HG03095 (cell line): ENCODE measurements around the gene ANKFN1.
"Not testable (repeated sequence)": the region's sequence is repeated elsewhere in the genome, so short reads cannot be mapped to it uniquely, and the experiment has no call there.

ENCODE experiments used
- ATAC-seq: cut with Tn5 transposase; IDR thresholded peaks from one replicate; pipeline ENCODE4 v1.9.1; 2021; ENCODE audit warnings: moderate library complexity; ENCODE audit not compliant: unreplicated experiment

The ANKFN1 gene

GRCh38 chr17:56325313-56326000, 172.2 kb downstream of the ANKFN1 start:
- ATAC-seq: no peak

DNA sequence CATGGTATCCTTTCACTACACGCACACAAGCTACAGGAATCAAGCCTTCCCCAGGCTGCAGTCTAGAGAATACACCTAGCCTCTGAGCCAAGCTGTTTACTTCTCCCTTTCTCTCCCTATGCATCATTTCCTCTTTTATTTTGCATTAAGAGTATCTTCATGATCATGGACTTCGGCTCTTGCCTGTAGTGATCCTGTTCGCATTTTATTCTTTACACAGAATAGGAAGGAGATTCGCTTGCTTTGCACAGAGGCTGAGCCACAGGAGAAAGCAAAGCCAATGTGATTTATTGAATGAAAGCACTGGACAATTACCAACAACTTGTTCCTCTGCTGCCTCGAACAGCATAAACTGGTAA, 172.7 kb downstream of the ANKFN1 start:
- no peak for ATAC-seq

DNA sequence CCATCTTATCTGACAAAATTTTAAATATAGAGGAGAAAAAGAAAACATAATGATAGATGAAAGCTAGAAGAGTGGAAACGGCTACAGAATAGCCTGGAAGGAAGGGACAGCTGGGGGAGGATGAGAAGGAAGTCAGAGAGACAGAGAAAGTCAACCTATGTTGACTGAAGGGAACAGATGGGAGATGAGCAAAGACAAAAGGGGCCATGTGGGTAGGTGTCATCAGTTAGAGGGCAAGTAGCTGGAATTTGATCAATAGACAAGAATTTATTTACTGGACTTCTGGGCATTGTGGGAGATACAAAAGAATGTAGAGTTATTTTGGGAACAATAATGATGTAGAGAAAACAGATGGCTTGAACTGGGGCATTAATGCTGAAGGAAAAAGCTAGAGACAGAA, 194.4 kb downstream of the ANKFN1 start:
- no peak for ATAC-seq

- ATAC-seq: no peak
Observed at GRCh38 chr17:56350592-56350991, 197.3 kb downstream of the ANKFN1 start.

DNA sequence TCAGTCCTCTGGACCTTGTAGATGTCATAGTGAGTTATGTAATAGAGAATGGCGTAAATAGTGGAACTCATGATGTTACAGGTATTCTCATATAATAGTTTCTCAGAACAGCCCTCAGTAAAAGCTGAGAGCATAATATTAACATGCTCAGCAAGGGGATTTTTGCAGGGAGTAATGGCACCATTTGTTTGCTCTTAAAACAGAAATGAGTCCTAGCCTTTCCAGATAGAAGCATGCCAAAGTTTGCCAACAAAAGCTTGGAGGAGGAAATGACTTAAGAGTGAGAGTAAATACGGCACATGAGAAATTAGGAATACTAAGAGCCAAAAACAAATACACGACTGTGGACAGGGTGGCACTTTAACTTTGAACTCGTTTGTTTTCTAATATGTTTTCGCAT, 198.4 kb downstream of the ANKFN1 start:
- no peak for ATAC-seq

DNA sequence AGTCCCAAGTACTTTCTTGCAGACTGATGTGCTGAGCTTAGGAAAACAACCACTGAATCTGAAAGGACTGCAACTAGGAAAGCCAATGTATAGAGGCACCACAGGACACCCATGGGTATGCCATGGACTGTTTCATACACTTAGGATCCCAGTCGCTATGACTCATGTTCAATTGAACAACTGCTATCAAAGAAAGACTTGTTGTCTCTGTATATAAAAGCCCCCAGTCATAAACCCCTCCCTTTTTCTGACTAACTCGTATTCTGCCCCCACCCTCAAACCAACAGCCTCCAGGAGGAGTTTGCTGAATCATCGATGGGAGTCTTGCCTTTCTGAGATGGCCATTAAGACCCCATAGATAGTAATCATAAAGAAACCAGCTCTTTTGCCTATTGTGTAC, 205.4 kb downstream of the ANKFN1 start:
- no peak for ATAC-seq

DNA sequence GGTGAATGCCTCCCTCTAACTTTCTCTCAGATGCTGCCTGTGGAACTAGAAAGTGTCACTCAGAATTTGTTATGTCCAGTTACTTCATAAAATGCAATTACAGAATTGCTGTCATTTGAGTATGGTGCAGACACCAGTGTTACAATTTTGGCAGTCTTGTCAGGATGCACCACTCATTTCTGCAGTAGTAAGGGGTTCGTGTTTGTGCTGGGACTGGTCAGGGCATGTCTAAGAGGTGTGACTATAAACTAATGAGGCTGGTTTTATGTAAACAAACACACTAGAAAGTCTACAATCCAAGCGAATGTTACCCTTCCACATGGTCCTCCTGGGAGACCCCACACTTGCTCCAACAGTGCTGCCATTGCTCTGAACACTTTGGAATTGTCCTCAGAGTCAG, 206.2 kb downstream of the ANKFN1 start:
- no peak for ATAC-seq

GRCh38 chr17:56367366-56367765, 214.1 kb downstream of the ANKFN1 start:
- ATAC-seq: no peak

DNA sequence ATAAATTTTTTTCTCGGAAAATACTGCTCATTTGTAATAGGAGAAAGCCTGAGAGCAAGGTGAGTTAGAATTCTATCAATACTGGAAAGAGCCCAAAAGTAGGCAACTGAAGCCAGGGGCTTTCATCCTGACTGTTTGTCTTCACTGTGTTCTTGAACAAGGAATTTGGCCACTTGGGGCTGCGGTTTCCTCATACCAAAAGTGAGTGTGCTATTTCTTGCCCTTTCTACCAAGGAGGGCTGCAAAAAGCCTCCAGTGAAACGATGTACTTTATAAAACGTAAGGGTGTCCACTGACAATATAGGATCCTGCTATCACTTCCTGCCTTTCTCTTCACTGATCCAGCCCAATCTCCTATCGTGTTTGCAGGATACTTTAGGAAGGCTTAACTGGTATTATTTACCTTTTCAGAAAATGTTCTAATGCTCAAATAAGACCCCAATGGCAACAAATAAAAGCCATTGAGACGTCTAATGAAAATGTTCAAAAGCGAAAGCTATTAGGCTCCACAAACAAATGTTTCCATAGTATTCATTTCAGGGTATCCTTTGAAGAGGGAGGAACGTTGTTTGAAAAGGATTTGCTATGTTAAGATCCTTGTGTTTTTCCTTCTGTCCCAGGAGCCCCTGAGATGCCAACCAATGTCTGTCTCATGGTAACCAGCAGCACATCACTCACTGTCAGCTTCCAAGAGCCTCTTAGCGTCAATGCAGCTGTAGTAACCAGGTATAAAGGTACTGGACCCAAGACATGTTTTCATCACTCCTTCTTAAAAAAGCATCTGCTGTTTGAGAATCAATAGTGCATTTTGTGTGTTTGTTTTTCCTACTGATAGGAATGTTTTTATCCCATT, 220.9 kb downstream of the ANKFN1 start:
- no peak for ATAC-seq

- no peak for ATAC-seq
Observed at GRCh38 chr17:56389356-56389755, 236.1 kb downstream of the ANKFN1 start.

DNA sequence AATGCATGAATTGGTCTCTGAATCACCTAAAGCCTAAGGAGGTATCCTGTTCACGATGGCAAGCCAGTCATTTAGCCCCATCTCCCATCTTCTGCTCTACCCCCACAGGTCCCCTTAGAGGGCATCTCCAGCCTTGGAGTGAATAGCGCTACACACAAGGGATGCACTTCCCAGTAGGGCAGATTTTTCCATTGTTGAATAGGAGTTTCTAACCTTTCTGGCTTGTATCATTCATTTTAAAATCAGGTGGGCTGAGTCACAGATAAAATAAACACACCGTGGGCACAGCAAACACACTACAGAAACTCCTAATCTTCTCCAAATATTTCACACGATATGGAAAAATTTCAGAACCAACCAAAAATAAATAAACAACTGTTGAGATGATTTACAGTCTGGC, 239.0 kb downstream of the ANKFN1 start:
- ATAC-seq: no peak

DNA sequence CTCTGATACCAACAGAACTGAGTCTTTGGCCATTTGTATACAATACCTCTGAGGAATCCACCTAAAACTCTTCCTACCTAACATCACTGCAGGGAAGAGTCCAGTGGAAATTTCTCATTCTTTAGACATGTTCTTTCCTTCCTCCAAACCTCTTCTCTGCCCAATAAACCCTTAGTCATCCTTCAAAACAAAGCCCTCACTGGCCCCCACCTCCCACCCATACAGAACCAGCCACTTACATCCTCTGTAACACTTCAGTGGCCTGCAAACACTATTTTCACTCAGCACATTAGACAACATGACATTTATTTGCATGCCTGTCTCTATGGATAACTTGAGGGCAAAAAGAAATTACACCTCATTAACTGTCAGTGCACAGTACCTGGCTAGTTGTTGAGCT, 239.9 kb downstream of the ANKFN1 start:
- ATAC-seq: no peak

- ATAC-seq: no peak
Observed at GRCh38 chr17:56395787-56396186, 242.5 kb downstream of the ANKFN1 start.

GRCh38 chr17:56407086-56407485, 253.8 kb downstream of the ANKFN1 start:
- ATAC-seq: no peak

- not testable (repeated sequence) for ATAC-seq
Observed at GRCh38 chr17:56412356-56412755, 259.1 kb downstream of the ANKFN1 start.

DNA sequence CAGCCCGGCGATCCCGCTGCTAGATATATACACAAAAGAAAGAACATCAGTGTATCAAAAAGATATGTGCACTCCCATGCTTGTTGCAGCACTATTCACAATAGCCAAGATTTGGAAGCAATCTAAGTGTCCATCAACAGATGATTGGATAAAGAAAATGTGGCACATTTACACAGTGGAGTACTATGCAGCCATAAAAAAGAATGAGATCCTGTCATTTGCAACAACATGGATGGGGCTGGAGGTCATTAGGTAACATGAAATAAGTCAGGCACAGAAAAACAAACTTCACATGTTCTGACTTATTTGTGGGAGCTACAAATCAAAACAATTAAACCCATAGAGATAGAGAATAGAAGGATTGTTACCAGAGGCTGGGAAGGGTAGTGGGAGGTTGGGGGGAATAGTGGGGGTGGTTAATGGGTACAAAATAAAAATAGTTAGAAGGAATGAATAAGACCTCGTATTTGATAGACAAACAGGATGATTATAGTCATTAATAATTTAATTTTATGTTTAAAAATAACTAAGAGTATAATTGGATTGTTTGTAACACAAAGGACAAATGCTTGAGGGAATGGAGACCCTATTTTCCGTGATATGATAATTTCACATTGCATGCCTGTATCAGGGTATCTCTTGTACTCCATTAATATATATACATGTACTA, 263.5 kb downstream of the ANKFN1 start:
- ATAC-seq: no peak

GRCh38 chr17:56424005-56424404, 270.7 kb downstream of the ANKFN1 start:
- no peak for ATAC-seq

- ATAC-seq: no peak
Observed at GRCh38 chr17:56424543-56425044, 271.3 kb downstream of the ANKFN1 start.

- no peak for ATAC-seq
Observed at GRCh38 chr17:56425483-56425882, 272.2 kb downstream of the ANKFN1 start.

DNA sequence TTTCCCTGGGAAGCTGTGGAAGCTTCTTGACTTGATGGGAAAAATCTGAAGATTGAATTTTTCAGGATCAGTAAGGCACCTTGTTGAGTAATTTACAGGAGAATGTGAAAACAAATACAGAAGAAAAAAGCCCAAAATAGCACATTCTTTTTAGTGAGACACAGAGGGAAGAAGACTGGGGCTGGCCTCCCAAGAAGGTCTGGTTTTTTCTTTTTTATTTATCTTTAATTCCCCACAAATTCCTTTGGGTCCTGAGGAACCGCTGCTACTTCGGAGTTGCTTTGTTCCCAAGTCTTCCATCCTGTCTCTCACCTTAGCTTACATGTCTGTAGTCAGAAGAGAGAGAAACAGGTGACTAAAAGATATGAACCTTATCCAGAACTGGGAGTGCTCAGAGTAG, 273.6 kb downstream of the ANKFN1 start:
- ATAC-seq: no peak

DNA sequence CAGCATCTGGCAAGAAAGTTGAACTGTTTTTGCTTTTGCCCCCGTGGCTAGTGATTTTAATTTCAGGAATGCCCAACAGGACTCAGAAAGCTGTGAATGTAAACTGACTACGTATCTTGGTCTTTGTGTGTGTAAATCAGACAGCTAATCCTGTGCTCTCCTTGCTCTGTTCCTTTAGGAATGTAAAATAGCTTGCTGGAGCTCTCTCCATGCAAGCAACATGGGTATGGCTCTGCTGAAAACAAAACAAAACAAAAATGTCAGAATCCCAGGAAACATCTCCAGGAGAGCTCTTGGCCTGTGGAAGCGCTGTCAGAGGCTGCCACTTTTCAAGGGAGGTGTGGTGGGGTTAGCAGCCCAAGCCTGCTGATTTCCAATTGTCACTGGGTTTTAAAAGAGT, 278.5 kb downstream of the ANKFN1 start:
- ATAC-seq: no peak

- no peak for ATAC-seq
Observed at GRCh38 chr17:56432443-56432842, 279.2 kb downstream of the ANKFN1 start.
